HG02852 (cell line): ENCODE data around the gene KBTBD3.

ENCODE experiments used
- ATAC-seq: cut with Tn5 transposase; IDR thresholded peaks from one replicate; pipeline ENCODE4 v1.9.1; 2021; ENCODE audit warnings: mild to moderate bottlenecking, moderate library complexity; ENCODE audit not compliant: unreplicated experiment

The KBTBD3 gene

GRCh38 chr11:106076919-106077608 lies at the start of gene KBTBD3:
Gene KBTBD3 (minus strand): TSS chr11:106077347. CDS start chr11:106059097, 18,250 bp downstream.
- peak; percentile 93 for ATAC-seq

GRCh38 chr11:106121570-106122320 lies 44.6 kb upstream of the KBTBD3 start:
- no peak for ATAC-seq

- no peak for ATAC-seq
Observed at GRCh38 chr11:106105986-106106385, 28.8 kb upstream of the KBTBD3 start.

- no peak for ATAC-seq
Observed at GRCh38 chr11:106101819-106102218, 24.7 kb upstream of the KBTBD3 start.

GRCh38 chr11:106101370-106101769 lies 24.2 kb upstream of the KBTBD3 start:
- ATAC-seq = no peak

- no peak for ATAC-seq
Observed at GRCh38 chr11:106098893-106099553, 21.9 kb upstream of the KBTBD3 start.

GRCh38 chr11:106092446-106092845 lies 15.3 kb upstream of the KBTBD3 start:
- ATAC-seq = no peak

- peak; percentile 99 for ATAC-seq
Observed at GRCh38 chr11:106091480-106092123, 14.5 kb upstream of the KBTBD3 start.

- no peak for ATAC-seq
Observed at GRCh38 chr11:106088896-106089295, 11.7 kb upstream of the KBTBD3 start.

GRCh38 chr11:106087815-106088435 lies 10.8 kb upstream of the KBTBD3 start:
- no peak for ATAC-seq

GRCh38 chr11:106086850-106087249 lies 9.7 kb upstream of the KBTBD3 start:
- no peak for ATAC-seq

GRCh38 chr11:106086135-106086534 lies 9.0 kb upstream of the KBTBD3 start:
- no peak for ATAC-seq

- no peak for ATAC-seq
Observed at GRCh38 chr11:106082096-106082495, 4.9 kb upstream of the KBTBD3 start.

GRCh38 chr11:106077609-106078455 lies 685 bp upstream of the KBTBD3 start, which contains the start of gene AASDHPPT:
Gene AASDHPPT (plus strand): TSS chr11:106077662. CDS start chr11:106077711, 49 bp downstream.
- ATAC-seq = peak; percentile 19

- peak; percentile 0 for ATAC-seq
Observed at GRCh38 chr11:106076171-106076918, 802 bp downstream of the KBTBD3 start.

- no peak for ATAC-seq
Observed at GRCh38 chr11:106072804-106073203, 4.3 kb downstream of the KBTBD3 start.

- no peak for ATAC-seq
Observed at GRCh38 chr11:106070606-106071005, 6.5 kb downstream of the KBTBD3 start.

GRCh38 chr11:106063009-106063408 lies 14.1 kb downstream of the KBTBD3 start:
- ATAC-seq = peak; percentile 58
